Mucosa of descending colon (tissue), 3 donors: Measurements from ENCODE around the gene MIPOL1. TPM values are rescaled to one million over a fixed set of nuclear protein-coding genes. Genes with fewer than 3 reads are reported as not detected.

Source experiments
- ATAC-seq: fragments of 200-7000 bp; cut with Tn5 transposase; one replicate; pipeline ENCODE4 v1.9.1; 2020; ENCODE audit warnings: mild to moderate bottlenecking, moderate library complexity
- DNase-seq, 3 donors: peaks; one replicate each; pipeline ENCODE4 v3.0.0-alpha.2; 2020
- H3K36me3 ChIP-seq: fragments of 200-600 bp; one replicate; pipeline ENCODE4 v1.8.0; 2021; ENCODE audit warnings: low read depth, mild to moderate bottlenecking
- H3K4me1 ChIP-seq: fragments of 200-600 bp; one replicate; pipeline ENCODE4 v1.8.0; 2021; ENCODE audit warnings: low read depth, mild to moderate bottlenecking
- H3K4me3 ChIP-seq: fragments of 200-600 bp; one replicate; pipeline ENCODE4 v1.8.0; 2021; ENCODE audit warnings: mild to moderate bottlenecking
- H3K9me3 ChIP-seq: fragments of 200-600 bp; one replicate; pipeline ENCODE4 v1.8.0; 2021; ENCODE audit warnings: mild to moderate bottlenecking
- intact Hi-C, 2 donors: fragments of 100-400 bp; cut with DNase I in 1 of 2; cut with micrococcal nuclease in 1 of 2; formaldehyde crosslinking; loops; one replicate each; pipeline versions ENCODE4 v1.11.0 to v1.11.1; 2022; cut with DNase I, micrococcal nuclease
- total RNA-seq, 3 donors: library from RNA; stranded (reverse); fragmentation: NEBNext Ultra II Directional in 2 of 3; extraction: Animal tissue kit (Norgen Biotek cat#: 25700) in 2 of 3; gene quantifications; one replicate each; pipeline versions ENCODE4 v1.2.1 to v1.2.4, GENCODE V29; 2021 to 2023
- TF ChIP-seq, protein P1 (sequence below): fragments of 200-600 bp; IDR thresholded peaks from one replicate; pipeline ENCODE4 v1.8.0; 2022; ENCODE audit warnings: antibody characterized with exemption, mild to moderate bottlenecking
- donor health status: DM: no; HTN: no; CAD: no; lungs with moderate emphysema.
- donor health status: DM: no; HTN: no; CAD: no.
- donor health status: DM: no; HTN: yes; CAD: no.

The MIPOL1 gene
- total RNA-seq, 3 donors from 2014 or later, result 5.5 to 12.0 (median 11.7) TPM

DNA sequence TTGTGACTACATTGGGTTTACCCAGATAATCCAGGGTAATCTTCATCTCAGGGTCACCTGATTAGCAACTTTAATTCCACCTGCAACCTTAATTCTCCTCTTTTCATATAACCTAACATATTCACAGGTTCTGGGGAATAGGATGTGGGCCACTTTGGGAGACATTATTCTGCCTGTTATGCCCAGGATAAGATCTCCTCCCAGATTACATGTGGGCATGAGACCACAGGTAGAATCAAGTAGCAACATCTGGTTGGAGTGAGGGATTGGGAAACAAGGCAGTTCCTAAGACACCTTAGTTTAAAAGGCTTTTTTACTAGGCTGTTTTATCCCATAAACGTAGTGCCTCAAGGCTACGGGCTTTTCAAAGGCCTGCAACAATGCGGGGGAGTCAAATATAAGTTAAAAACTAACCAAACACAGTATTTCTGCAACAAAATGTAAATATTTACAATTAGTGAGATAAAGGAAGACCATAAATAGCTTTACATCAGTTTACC, 215.8 kb downstream of the MIPOL1 start:
- TF ChIP-seq, protein P1, sequence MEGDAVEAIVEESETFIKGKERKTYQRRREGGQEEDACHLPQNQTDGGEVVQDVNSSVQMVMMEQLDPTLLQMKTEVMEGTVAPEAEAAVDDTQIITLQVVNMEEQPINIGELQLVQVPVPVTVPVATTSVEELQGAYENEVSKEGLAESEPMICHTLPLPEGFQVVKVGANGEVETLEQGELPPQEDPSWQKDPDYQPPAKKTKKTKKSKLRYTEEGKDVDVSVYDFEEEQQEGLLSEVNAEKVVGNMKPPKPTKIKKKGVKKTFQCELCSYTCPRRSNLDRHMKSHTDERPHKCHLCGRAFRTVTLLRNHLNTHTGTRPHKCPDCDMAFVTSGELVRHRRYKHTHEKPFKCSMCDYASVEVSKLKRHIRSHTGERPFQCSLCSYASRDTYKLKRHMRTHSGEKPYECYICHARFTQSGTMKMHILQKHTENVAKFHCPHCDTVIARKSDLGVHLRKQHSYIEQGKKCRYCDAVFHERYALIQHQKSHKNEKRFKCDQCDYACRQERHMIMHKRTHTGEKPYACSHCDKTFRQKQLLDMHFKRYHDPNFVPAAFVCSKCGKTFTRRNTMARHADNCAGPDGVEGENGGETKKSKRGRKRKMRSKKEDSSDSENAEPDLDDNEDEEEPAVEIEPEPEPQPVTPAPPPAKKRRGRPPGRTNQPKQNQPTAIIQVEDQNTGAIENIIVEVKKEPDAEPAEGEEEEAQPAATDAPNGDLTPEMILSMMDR, result no peak
- H3K4me1 ChIP-seq, result peaks cover 9% of the 10 kb centered on the region
- H3K4me3 ChIP-seq, result no peak overlapping the region
- ATAC-seq, result peak; percentile 36
- H3K9me3 ChIP-seq, result no peaks in the 10 kb centered on the region
- intact Hi-C loops, result no loop called here
- H3K36me3 ChIP-seq, result no peaks in the 10 kb centered on the region
- peak in 1 of 3 donors; percentile 17 for DNase-seq

DNA sequence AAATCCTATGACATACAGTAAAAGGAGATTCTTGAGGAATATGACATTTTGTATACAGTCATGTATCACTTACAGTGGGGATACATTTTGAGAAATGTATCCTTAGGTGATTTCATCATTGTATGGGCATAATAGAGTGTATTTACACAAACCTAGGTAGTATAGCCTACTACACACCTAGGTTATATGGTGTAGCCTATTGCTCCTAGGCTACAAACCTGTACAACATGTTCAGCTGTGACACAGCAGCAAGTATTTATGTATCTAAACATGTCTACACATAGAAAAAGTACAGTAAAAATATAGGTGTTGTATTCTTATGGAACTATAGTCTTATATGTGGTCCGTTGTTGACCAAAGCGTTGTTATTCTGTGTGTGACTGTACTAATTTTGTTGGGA, 218.5 kb downstream of the MIPOL1 start:
- ATAC-seq, result peak; percentile 68
- intact Hi-C loops, result no loop called here
- H3K9me3 ChIP-seq, result no peaks in the 10 kb centered on the region
- no peaks in the 10 kb centered on the region for H3K36me3 ChIP-seq
- peaks cover 11% of the 10 kb centered on the region for H3K4me1 ChIP-seq
- DNase-seq, result no peak
- H3K4me3 ChIP-seq, result no peak overlapping the region
- TF ChIP-seq, protein P1, result no peak

DNA sequence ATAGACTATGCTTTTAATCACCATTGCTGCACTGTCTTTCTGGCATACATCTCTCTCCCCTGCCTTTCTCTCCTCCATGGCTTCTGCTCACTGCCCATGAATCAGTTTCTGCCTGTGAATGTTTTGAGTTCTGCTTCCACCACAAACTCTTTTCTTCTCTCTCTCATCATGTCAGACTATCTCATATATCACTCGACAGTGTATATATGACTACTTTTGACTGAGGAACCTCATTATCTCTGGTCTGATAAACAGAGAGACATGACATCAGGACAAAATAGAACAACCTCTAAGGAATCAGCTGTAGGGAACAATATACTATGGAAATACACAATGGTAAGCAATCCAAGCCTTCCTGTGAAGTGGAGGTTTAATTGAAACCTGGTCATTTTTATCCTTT, 219.4 kb downstream of the MIPOL1 start:
- no peak for DNase-seq
- intact Hi-C loops, result no loop called here

DNA sequence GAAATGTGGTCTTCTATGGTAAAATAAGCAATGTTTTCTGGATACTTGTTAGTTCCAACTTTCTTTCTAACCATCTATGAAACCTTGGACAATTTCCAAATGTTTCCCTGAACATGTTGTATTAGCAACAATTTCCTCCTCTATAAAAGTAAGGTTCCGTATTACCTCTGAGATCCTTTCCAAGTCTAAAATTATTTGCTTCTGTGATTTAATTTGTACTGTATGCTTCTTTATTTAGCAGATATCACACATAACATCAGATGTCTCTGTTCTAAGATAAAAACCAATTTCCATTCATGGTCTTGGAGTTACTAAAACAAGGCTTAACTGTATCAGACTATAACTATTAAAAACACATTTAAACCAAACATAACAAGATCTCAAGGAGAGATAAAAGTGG, 220.1 kb downstream of the MIPOL1 start:
- Histone ChIP-seq H3K36me3 (no peaks in the 10 kb centered on the region), H3K4me3 (no peak overlapping the region), H3K9me3 (no peaks in the 10 kb centered on the region), H3K4me1 (peaks cover 14% of the 10 kb centered on the region)
- intact Hi-C loops, result no loop called here
- TF ChIP-seq, protein P1, result no peak
- ATAC-seq (no peak), DNase-seq (no peak)

More for the DNA sequence above, 219.4 kb downstream of the MIPOL1 start:
- Histone ChIP-seq H3K4me1 (peaks cover 12% of the 10 kb centered on the region), H3K9me3 (no peaks in the 10 kb centered on the region), H3K36me3 (no peaks in the 10 kb centered on the region), H3K4me3 (no peak overlapping the region)
- TF ChIP-seq, protein P1, result no peak
- no peak for ATAC-seq

DNA sequence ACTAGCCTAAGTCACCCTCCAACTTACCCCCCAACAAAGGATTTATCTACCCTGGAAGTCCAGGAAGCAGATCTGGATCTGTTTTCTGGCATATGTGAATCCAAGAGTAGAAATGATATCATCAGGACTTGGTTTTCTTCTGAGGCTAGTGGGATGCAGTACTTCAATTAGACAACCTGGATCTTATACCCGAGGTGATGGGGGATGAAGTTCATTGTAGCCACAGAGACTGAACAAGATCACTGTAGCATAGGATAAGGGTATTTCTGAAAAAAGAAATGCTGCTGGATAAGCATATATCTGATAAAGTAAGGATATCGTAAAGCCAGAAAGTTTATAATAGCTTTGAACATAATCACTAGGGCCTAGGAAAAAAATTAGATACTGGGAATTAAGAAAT, 222.9 kb downstream of the MIPOL1 start:
- no peak overlapping the region for H3K4me3 ChIP-seq
- intact Hi-C loops, result loop anchor here in 1 of 2 donors (5.0 kb wide), 1 partner anchor 167 kb away; no protein-coding TSS in a partner anchor
- H3K4me1 ChIP-seq, result peaks cover 14% of the 10 kb centered on the region
- ATAC-seq (no peak), DNase-seq (no peak)
- TF ChIP-seq, protein P1, result no peak
- no peaks in the 10 kb centered on the region for H3K36me3 ChIP-seq
- H3K9me3 ChIP-seq, result no peaks in the 10 kb centered on the region

DNA sequence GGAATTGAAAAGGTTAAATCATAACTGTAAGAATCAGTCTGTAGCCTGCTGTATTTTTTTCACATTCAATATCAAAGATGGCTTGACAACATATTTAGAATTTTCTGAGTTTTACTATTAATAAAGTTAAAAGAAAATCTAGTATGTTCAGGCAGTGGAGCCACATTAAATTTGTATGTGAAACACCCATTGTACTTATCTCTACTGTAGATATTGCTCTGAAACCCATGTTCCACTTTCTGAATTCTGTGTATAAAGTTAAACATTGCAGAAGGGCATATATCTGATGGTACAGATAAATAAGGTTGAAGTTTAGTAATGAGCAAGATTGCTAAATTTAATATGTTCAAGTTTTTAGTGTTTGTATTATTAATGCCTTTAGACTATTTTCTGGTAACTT, 224.6 kb downstream of the MIPOL1 start:
- no peaks in the 10 kb centered on the region for H3K9me3 ChIP-seq
- peaks cover 10% of the 10 kb centered on the region for H3K4me1 ChIP-seq
- DNase-seq, result no peak
- H3K4me3 ChIP-seq, result no peak overlapping the region
- no peak for ATAC-seq
- no peaks in the 10 kb centered on the region for H3K36me3 ChIP-seq
- intact Hi-C loops, result loop anchor here in 1 of 2 donors (5.0 kb wide), 1 partner anchor 165 kb away; no protein-coding TSS in a partner anchor
- TF ChIP-seq, protein P1, result no peak
